ENCODE measurements around the gene ENPEP. TPM values are rescaled to one million over a fixed set of nuclear protein-coding genes. Genes with fewer than 3 reads are reported as not detected.

The ENPEP gene
- total and polyA plus RNA-seq, 9 of the 15 experiments (the other 6 are each of a cell fraction or from before 2014, with no cell fraction given): 0.01 TPM; not detected in 7

- 0% methylated on average over 1 of the region's 1 CpG for WGBS (ENCODE audit: insufficient coverage, low coverage, missing lambda C conversion rate)
- no peak overlapping the region for H3K9ac ChIP-seq (ENCODE audit: insufficient read depth in 1 of 2, low read depth in 2 of 2, low read length in 2 of 2)
- intact Hi-C loops (cut with micrococcal nuclease) (no loop called here), in situ Hi-C loops (cut with MboI) (no loop called here)
- BruUV-seq (replicated peaks): no TSS peak
- H3K36me3 ChIP-seq (ENCODE audit: control insufficient read depth, insufficient read depth, low read length): no peaks in the 10 kb centered on the region
- no peaks in the 10 kb centered on the region for H3K9me3 ChIP-seq (replicated peaks; ENCODE audit: control insufficient read depth, insufficient read depth, low read depth, low read length)
- H3K27me3 ChIP-seq (ENCODE audit: control insufficient read depth in 2 of 2, insufficient read depth in 2 of 2, low read length in 2 of 2): no peaks in the 10 kb centered on the region
- H4K20me1 ChIP-seq (replicated peaks; ENCODE audit: control insufficient read depth, insufficient read depth, low read length): no peaks in the 10 kb centered on the region
- H3K4me1 ChIP-seq (replicated peaks in 1 of 2; ENCODE audit: control insufficient read depth in 2 of 2, insufficient read depth in 2 of 2, low read length in 2 of 2): no peaks in the 10 kb centered on the region
- H3K79me2 ChIP-seq (ENCODE audit: control insufficient read depth, insufficient read depth, low read length): no peaks in the 10 kb centered on the region
- H3K27ac ChIP-seq (ENCODE audit: extremely low read depth, low read depth, low read length): no peak overlapping the region
- POLR2A ChIA-PET: no interaction called here
- FAIRE-seq (no peak), DNase-seq (ENCODE audit: extremely low read depth in 1 of 4, low spot score in 3 of 4) (no peak), ATAC-seq (no peak)
- H3K4me3 ChIP-seq: no peak overlapping the region
- no peaks in the 10 kb centered on the region for H3K9me1 ChIP-seq (ENCODE audit: control insufficient read depth, insufficient read depth, low read length)
- CTCF ChIA-PET (ENCODE audit: low intra/inter-chr PET ratio): no interaction called here
- no peak overlapping the region for H3K4me2 ChIP-seq (ENCODE audit: insufficient read depth, low read length)
- H2AFZ ChIP-seq (ENCODE audit: low read depth, low read length): no peak overlapping the region
- no peak for TF ChIP-seq ZNF23 (CRISPR knock-in tag; IDR thresholded peaks at IDR 0.05)
- no peak for TF ChIP-seq CREBBP (IDR thresholded peaks at IDR 0.05; ENCODE audit: low read depth, low read length)
- TF ChIP-seq ELK1 (CRISPR knock-in tag; IDR thresholded peaks at IDR 0.05): no peak
These were observed 65.1 kb downstream of the ENPEP start for GRCh38 chr4:110540982-110541451.

- Histone ChIP-seq H4K20me1 (replicated peaks; ENCODE audit: control insufficient read depth, insufficient read depth, low read length) (no peaks in the 10 kb centered on the region), H3K9ac (ENCODE audit: insufficient read depth in 1 of 2, low read depth in 2 of 2, low read length in 2 of 2) (no peak overlapping the region), H3K27ac (ENCODE audit: extremely low read depth, low read depth, low read length) (no peak overlapping the region), H3K79me2 (ENCODE audit: control insufficient read depth, insufficient read depth, low read length) (no peaks in the 10 kb centered on the region), H3K27me3 (ENCODE audit: control insufficient read depth in 2 of 2, insufficient read depth in 2 of 2, low read length in 2 of 2) (no peaks in the 10 kb centered on the region), H3K4me3 (no peak overlapping the region), H3K9me1 (ENCODE audit: control insufficient read depth, insufficient read depth, low read length) (no peaks in the 10 kb centered on the region), H3K9me3 (replicated peaks; ENCODE audit: control insufficient read depth, insufficient read depth, low read depth, low read length) (no peaks in the 10 kb centered on the region), H3K36me3 (ENCODE audit: control insufficient read depth, insufficient read depth, low read length) (no peaks in the 10 kb centered on the region), H3K4me2 (ENCODE audit: insufficient read depth, low read length) (no peak overlapping the region), H2AFZ (ENCODE audit: low read depth, low read length) (no peak overlapping the region), H3K4me1 (replicated peaks in 1 of 2; ENCODE audit: control insufficient read depth in 2 of 2, insufficient read depth in 2 of 2, low read length in 2 of 2) (no peaks in the 10 kb centered on the region)
- no peak for ATAC-seq
- ChIA-PET POLR2A (no interaction called here), CTCF (ENCODE audit: low intra/inter-chr PET ratio) (no interaction called here)
- no TSS peak for BruUV-seq (replicated peaks)
- intact Hi-C loops (cut with micrococcal nuclease) (no loop called here), in situ Hi-C loops (cut with MboI) (no loop called here)
- no peak for FAIRE-seq
- no peak for DNase-seq (ENCODE audit: extremely low read depth in 1 of 4, low spot score in 3 of 4)
- 0% methylated on average over 2 of the region's 2 CpGs for WGBS (ENCODE audit: insufficient coverage, low coverage, missing lambda C conversion rate)
- no peak for TF ChIP-seq NUFIP1 (IDR thresholded peaks at IDR 0.05; ENCODE audit: partially characterized antibody)
- TF ChIP-seq ZBTB2 (IDR thresholded peaks at IDR 0.05): no peak
- no peak for TF ChIP-seq RFX7 (CRISPR knock-in tag; IDR thresholded peaks at IDR 0.05)
- no peak for TF ChIP-seq ETV5 (CRISPR knock-in tag; IDR thresholded peaks at IDR 0.05; ENCODE audit: low read depth)
- no peak for TF ChIP-seq MTF1 (CRISPR knock-in tag; IDR thresholded peaks at IDR 0.05; ENCODE audit: borderline replicate concordance)
These were observed 67.6 kb downstream of the ENPEP start for GRCh38 chr4:110543577-110543976.

Data from K562 (cell line).